HG03108 (cell line): ENCODE results near the gene ABHD17A.

Source experiments
- ATAC-seq: cut with Tn5 transposase; IDR thresholded peaks from one replicate; pipeline ENCODE4 v1.9.1; 2021; ENCODE audit warnings: moderate library complexity; ENCODE audit not compliant: unreplicated experiment

ABHD17A gene

DNA sequence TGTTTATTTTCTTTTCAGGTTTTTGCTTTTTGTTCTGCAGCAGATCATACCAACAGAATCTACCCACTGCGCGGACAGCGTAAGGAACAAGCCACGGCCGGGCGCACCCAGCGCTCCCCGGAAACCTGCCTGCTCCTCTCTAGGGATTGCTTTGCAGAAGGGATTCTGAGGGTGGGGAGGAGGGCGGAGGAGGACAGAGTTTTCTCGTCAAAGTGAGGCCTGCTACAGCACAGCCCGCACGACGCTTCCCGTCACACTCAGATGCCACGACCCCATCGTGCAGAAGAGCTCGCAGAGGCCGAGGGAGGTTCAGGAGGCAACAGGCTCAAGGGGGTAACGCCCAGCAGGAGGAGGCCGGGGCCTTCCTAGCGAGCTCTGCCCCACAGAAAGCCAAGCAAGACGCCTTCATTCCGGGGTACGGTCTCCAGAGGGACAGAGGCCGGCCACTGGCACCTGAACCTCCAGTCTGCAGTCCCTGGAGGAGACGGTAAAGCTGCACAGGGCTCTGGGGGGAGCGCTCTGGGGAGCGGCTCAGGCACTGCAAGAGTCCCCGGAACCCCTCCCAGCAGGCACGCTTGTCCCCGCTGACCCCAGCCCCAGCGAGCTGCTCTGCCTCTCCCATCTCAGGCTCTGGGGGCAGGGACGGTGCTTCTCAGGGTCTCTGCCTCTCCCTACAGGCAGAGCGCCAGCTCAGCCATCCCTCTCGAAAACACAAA, 43.9 kb downstream of the ABHD17A start:
- ATAC-seq, result no peak

DNA sequence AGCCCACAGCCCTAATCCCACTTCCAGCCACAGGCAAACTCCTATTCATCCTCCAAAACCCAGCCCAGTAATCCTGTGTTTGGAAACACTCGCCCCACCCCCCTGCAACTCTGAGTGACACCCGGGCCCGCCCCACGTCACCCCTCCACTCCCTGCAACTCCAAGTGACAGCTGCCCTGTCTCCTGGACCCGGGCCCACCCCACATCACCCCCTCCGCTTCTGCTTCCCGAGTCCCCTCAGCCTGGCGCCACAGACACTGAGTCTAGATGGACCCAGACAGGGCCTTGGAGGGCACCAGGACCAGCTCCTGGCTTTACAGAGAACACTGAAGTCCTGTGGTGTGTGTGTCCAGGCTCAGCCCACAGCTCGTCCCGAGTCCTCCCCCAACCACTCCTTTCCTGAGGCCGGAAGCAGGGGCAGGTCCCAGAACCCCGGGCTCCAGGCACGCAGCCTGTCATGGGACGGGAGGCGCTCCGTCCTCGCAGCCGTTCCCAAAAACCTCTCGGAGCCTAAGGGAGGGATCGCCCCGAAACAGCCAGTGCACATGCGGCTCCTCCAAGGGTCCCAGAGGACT, 44.7 kb downstream of the ABHD17A start:
- ATAC-seq, result no peak

DNA sequence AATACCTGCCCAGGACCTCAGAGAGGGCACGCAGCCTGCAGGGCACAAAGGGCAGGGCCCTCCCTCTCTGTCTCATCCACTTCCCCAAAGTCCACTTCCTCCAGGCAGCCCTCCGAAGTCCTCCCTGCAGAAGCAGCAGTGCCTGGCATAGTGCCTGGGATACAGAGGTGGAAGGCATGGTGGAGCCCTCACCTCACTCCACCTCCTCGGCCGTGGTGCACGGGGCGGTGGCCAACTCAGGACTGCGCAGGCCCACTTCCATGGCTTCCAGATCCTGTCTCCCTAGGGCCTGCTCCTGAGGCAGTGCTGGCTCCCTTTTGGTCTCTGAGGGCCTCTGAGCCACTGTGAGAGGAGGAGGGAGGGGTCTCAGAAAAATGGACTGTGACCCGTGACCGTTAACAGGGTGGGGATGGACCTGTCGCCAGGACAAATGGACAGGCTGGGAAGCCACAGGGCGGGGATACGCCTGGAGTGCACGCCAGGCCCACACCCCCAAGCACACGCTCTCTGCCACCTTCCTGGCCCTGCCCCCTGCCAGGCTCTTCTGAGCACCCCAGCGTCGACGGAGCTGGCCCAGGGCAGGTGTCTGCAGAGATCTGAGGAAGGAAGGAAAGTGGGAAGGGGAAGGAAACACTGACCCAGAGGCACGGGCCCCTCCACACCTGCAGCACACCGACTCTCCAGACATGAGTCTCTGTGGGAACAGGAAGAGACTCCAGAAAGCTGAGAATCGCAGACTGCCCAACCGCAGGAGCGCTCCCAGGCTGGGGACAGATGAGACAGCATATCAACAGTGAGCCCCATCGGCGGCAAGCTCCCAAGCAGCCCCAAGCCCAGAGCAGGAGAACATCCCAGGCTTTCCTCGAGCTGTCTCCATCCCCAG, 45.4 kb downstream of the ABHD17A start:
- no peak for ATAC-seq

DNA sequence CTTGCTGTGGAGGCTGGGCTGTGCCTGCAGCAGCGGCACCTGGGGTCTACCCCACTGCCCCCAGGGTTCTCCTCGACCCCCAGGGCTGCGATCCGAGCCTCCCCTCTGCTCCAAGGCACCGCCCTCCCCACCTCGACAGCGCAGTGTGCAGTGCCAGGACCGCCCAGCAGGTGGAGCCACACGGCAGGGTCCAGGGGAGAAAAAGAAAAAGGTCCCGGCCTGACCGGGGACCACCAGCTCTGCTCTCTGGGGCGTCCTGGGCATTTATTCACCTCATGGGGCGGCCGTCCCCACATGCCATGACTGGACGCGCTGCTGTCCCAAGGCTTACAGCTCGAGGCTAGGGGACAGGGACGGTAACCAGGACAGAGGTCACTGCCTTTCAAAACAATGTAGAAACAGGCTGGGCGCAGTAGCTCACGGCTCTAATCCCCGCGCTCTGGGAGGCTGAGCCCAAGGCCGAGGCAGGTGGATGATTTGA, 47.6 kb downstream of the ABHD17A start:
- ATAC-seq, result no peak

DNA sequence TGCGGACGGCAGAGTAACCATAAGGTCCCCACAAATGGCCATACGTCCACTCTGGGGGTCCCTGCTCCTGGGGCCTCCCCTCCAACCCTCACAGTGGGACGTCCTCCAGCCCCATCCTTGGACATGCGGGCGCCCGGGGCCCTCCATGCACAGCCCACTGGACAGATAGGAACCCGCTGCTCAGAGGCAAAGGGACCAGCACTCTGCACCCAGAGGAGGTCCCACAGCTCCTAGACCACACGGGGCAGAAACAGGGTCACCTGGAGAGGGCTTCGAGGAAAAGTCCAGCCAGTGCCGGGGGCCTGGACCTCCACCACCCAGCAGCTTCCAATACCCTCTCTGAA, 48.1 kb downstream of the ABHD17A start:
- no peak for ATAC-seq

DNA sequence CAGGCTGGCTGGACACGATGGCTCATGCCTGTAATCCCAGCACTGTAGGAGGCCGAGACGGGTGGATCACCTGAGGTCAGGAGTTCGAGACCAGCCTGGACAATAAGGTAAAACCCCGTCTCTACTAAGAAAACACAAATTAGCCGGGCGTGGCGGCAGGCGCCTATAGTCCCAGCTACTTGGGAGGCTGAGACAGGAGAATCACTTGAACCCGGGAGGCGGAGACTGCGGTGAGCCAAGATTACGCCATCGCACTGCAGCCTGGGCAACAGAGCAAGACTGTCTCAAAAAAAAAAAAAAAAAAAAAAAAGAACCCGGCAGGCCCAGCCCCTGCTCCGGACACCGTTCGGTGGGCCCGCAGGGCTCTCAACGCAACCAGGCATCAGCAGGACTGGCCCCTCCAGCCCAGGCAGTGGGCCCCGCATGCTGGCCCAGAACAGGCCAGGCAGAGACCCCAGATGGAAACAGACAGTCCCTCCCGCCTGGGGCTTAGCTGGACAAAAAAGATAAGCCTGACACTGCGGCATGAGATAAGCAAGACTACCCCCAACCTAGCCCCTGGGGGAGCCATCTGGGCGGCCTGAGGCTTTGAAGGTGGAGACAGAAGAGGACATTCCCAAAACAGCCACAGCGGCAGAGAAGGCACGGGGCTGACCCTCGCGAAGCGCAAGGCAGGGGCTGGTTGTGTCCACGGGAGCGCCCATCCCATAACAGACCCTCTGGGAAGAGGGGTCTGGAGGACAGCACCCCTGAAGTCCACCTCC, 48.7 kb downstream of the ABHD17A start:
- no peak for ATAC-seq

DNA sequence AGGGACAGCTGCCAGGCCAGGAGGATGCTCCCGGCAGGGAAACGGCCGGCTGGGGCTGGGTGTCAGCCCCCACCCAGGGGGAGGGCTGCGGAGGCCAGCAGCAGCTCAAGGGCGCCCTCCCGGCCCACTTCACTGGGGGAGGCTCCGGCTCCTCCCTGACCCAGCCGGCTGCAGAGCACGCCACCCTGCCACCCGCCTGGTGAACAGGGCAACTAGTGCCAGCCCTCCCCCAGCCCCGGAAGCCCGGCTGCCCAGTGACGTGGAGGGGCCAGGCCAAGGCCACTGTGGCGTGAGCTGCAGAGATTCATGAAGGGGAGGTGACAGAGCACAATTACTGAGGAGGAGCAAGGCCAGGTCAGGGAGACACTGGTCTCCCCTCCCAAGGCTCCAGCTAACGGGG, 51.8 kb downstream of the ABHD17A start:
- no peak for ATAC-seq

DNA sequence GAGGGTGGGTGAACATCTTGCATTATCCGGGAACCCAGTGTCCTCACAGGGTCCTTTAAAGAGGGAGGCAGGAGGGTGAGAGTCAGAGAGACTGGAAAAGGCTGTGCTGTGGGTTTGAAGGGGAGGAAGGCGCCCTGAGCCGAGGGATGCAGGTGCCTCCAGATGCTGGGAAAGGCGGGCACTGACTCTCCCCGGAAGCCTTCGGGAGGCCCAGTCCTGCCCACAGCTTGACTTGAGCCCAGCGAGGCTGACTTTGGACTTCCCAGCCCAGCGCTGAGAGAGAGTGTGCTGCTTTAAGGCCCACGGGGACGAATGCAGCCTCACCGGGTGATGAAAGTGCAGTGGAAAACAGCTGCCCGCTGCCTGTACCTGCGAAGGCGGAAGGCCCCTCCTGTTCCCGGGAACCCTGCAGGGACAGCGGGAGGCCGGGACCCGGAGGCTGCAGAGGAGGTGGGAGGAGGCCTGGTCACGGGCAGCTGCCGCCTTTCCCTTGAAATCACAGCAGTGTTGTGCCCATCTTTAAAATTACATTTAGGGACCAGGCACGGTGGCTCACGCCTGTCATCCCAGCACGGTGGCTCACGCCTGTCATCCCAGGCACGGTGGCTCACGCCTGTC, 53.1 kb downstream of the ABHD17A start:
- no peak for ATAC-seq

DNA sequence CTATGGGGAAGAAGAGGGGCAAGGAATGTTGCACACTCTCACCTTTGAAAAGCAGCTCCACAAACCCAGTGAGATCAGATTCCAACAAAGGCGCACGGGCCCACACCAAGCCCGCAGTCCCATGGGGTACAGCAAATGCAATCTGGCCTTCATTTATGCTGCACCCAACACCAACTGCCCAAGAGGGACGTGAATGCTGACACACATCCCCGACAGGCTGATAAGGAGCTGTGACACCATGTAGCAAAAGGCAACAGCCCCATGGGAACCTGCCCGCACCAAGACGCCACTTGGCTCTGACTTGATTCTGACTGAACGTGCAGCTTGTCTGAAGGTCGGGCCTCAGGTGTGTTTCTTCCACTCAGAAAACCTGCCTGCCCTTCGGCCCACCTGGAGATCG, 54.3 kb downstream of the ABHD17A start:
- no peak for ATAC-seq

DNA sequence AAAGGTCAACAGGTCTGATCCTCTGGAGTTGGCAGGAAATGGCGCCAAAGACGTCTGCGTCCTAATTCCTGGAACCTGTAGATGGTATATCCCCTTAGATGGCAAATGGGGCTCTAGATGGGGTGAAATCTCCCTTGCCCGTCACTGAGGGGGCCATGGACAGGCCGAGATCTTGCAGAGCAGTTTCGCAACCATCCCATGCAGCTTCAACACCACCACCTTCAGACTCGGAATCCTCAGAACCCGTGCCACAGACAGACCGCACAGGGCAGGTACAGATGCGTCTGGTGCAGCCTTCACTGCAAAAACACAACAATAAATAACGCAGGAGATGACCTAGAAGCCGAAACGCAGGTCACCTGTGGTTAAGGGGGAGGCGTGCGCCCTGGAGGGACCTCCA, 54.7 kb downstream of the ABHD17A start:
- ATAC-seq, result no peak

DNA sequence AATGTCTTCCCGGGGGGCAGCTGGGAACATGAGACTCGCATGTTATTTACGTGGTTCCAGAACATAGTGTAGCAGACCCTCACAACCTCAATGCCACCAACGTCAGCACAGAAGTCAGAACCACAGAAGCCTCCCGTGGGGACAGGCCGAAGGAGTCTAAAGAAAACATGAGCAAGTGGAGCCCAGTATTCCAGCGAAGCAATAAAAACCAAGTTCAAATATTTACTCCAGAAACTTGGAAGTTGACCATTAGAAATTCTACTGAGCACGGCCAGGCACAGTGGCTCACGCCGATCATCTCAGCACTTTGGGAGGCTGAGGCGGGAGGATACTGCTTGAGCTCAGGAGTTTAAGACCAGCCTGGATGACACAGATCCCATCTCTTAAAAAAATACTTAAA, 55.3 kb downstream of the ABHD17A start:
- no peak for ATAC-seq

DNA sequence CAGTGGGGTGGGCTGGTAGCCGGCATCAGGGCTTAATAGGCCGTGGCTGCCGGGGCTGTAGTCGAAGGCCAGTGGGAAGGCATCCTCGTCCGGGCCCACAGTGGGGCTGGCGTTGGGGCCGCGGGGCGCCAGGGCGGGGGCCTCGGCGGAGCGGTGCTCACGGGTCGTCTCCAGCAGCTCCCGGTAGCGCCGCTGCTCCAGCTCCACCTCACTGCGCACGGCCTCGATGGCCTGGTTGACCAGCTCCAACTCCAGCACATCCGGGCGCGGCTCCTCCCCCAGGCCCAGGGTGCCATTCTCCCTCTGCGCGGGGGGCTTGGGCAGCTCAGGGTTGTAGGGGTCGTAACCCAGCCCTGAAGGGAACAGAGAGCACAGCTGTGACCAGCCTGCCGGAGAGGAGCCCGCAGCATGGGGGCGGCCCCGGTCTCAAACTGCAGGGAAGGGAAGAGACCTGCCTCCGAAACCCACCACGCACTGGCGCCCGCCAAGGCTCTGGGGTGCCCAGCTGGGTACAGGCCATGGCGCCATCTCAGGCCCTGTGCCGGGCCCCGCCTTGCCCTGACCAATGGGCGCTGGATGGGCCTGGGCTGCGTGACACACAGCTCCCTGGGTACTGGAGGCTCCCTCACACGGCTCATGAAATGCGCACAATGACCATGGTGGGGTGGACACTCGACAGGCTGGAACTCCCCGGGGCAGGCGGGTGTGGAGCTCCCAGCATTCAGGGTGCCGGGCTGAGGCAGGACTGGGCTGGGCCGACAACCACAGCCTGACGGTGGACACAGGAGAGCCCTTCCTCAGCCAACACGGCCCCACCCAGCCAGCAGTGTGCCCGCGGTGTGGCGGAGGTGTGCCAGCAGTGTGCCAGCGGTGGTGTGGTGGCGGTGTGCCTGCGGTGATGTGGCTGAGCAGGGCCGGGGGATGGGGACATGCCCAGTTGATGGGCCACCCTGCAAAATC, 56.7 kb downstream of the ABHD17A start:
- ATAC-seq, result no peak

DNA sequence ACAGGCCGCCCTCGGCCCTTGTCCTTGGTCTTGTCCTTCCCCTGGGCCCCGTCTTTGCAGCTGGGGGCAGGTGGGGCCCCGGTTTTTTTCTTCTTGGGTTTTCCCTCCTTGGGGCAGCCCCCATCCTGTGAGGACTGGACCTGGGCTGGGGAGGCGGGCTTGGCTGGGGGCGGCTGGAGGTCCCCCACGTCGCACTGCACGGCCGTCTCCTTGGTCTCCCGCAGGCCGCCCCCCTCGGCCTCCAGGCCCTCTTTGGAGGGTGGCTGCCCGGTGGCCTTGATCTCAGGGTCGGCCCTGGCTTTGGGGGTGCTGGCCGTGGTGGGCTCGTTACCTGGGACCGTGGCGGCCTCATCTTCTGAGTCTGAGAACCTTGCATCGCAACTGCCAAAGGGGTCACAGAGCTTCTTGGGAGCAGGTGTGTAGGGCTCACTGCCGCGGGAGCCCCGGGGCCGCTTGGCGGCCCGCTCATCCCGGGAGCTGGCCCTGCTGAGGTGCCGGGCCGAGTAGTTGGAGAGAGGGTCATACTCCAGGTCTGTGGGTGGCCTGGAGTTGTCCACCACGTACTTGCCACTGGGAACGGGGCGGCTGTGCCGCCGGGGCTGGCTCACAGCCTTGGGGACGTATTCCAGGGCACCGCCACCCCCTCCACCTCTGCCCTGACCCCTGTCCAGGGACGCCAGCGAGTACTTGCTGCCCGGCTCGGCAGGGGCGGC, 57.6 kb downstream of the ABHD17A start:
- no peak for ATAC-seq
